ENCODE measurements around the gene CLTRN.
"Not testable (repeated sequence)": the region's sequence is repeated elsewhere in the genome, so short reads cannot be mapped to it uniquely, and the experiment has no call there.

Gene CLTRN

GRCh38 chrX:15664487-15665444, at the start of gene CLTRN:
TSS of gene CLTRN (minus strand) at chrX:15664805. CDS start at chrX:15664775, 30 bp downstream.
- DNase-seq (ENCODE audit: low spot score), result no peak

GRCh38 chrX:15704273-15704672, 39.7 kb upstream of the CLTRN start:
- not testable (repeated sequence) for DNase-seq (ENCODE audit: low spot score)

GRCh38 chrX:15703809-15704208, 39.2 kb upstream of the CLTRN start:
- not testable (repeated sequence) for DNase-seq (ENCODE audit: low spot score)

- no peak for DNase-seq (ENCODE audit: low spot score)
These were observed 38.1 kb upstream of the CLTRN start for GRCh38 chrX:15702488-15703371.

- DNase-seq (ENCODE audit: low spot score), result no peak
These were observed 31.9 kb upstream of the CLTRN start for GRCh38 chrX:15696516-15696915.

GRCh38 chrX:15694941-15695451, 30.4 kb upstream of the CLTRN start:
- DNase-seq (ENCODE audit: low spot score), result no peak

GRCh38 chrX:15686818-15687685, 22.4 kb upstream of the CLTRN start:
- DNase-seq (ENCODE audit: low spot score), result peak; percentile 70

- no peak for DNase-seq (ENCODE audit: low spot score)
These were observed 18.6 kb upstream of the CLTRN start for GRCh38 chrX:15683193-15683592.

GRCh38 chrX:15681433-15681832, 16.8 kb upstream of the CLTRN start:
- DNase-seq (ENCODE audit: low spot score), result no peak

- DNase-seq (ENCODE audit: low spot score), result no peak
These were observed 15.8 kb upstream of the CLTRN start for GRCh38 chrX:15680401-15680800.

GRCh38 chrX:15679246-15679645, 14.6 kb upstream of the CLTRN start:
- DNase-seq (ENCODE audit: low spot score), result peak; percentile 20

GRCh38 chrX:15678339-15678738, 13.7 kb upstream of the CLTRN start:
- no peak for DNase-seq (ENCODE audit: low spot score)

GRCh38 chrX:15676886-15677285, 12.3 kb upstream of the CLTRN start:
- no peak for DNase-seq (ENCODE audit: low spot score)

- peak; percentile 91 for DNase-seq (ENCODE audit: low spot score)
These were observed 10.9 kb upstream of the CLTRN start for GRCh38 chrX:15675490-15675921.

GRCh38 chrX:15674841-15675489, 10.4 kb upstream of the CLTRN start:
- DNase-seq (ENCODE audit: low spot score), result peak; percentile 96

GRCh38 chrX:15674514-15674840, 9.9 kb upstream of the CLTRN start:
- no peak for DNase-seq (ENCODE audit: low spot score)

GRCh38 chrX:15673970-15674369, 9.4 kb upstream of the CLTRN start:
- DNase-seq (ENCODE audit: low spot score), result no peak

- no peak for DNase-seq (ENCODE audit: low spot score)
These were observed 8.3 kb upstream of the CLTRN start for GRCh38 chrX:15672881-15673280.

- DNase-seq (ENCODE audit: low spot score), result no peak
These were observed 1.2 kb downstream of the CLTRN start for GRCh38 chrX:15663439-15663838.

GRCh38 chrX:15654804-15655203, 9.8 kb downstream of the CLTRN start:
- not testable (repeated sequence) for DNase-seq (ENCODE audit: low spot score)

GRCh38 chrX:15653961-15654360, 10.6 kb downstream of the CLTRN start:
- DNase-seq (ENCODE audit: low spot score), result no peak

All from Ammon's horn (tissue), 1 donor.